Measurements from ENCODE around the gene NANOS1.

The NANOS1 gene, protein sequence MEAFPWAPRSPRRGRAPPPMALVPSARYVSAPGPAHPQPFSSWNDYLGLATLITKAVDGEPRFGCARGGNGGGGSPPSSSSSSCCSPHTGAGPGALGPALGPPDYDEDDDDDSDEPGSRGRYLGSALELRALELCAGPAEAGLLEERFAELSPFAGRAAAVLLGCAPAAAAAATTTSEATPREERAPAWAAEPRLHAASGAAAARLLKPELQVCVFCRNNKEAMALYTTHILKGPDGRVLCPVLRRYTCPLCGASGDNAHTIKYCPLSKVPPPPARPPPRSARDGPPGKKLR

DNA sequence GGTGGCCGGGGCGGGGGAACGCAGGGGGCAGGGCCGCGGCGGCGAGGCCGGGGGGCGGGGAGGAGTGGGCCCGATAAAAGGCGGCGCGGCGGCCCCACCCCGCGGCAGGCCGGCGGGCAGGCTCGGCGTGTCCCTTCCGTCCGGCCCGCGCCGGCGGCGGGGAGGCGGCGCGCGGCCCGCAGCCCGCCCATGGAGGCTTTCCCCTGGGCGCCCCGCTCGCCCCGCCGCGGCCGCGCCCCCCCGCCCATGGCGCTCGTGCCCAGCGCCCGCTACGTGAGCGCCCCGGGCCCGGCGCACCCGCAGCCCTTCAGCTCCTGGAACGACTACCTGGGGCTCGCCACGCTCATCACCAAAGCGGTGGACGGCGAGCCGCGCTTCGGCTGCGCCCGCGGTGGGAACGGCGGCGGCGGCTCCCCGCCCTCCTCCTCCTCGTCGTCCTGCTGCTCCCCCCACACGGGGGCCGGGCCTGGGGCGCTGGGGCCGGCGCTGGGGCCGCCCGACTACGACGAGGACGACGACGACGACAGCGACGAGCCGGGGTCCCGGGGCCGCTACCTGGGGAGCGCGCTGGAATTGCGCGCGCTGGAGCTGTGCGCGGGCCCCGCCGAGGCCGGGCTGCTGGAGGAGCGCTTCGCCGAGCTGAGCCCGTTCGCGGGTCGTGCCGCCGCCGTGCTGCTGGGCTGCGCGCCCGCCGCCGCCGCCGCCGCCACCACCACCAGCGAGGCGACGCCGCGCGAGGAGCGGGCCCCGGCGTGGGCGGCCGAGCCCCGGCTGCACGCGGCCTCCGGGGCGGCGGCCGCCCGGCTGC, at the start of gene NANOS1:
Gene NANOS1 (plus strand): TSS at position 102 of the 808 bp plus-strand sequence. CDS start 88 bp downstream, at position 190.
- peak; percentile 93 for DNase-seq

DNA sequence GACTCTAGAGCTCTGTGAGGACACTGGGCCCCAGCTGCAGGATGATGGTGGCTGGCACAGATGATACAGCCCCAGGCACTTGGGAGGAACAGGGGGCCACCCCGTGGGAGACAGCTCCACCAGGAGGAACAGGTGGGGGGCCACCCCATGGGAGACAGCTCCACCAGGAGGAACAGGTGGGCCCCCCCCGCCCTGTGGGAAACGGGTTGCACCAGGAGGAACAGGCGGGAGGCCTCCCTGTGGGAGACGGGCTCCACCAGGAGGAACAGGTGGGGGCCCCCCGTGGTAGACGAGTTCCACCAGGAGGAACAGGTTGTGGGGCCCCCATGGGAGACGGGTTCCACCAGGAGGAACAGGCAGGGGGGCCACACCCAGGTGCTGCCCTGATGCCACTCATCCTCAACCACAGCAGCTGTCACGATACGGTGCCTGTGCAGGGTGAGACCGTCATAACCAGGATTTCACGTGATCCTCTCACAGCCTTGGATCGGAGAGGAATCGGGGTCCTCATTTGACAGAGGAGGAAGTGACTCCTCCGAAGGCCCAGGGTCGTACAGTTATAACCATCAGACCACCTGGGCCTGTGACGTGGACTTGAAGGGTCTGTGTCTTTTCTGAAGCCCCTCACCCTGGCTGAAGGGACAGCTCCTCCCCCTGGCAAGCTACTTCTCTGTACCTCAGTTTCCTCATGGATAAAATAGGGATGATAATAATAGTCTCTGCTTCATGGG, 49.2 kb upstream of the NANOS1 start:
- DNase-seq = no peak

DNA sequence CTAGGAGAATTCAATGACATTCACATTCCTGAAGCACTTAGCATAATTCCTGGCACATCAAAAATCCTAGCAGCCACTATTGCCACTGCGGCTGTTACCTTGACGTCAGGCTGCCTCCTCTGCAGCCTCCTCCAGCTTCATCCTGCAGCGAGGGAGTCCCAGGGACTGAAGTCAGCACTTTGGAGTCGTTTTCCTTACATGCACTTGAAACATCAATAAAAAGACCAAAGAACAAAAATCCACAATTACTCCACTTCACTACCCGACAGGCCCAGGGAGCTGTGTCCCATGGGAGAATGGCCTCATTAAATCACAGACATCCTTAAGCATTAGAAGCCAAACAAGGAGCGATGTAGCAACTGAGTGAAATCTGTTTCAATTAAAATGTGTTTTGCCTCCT, 48.6 kb upstream of the NANOS1 start:
- DNase-seq = no peak

DNA sequence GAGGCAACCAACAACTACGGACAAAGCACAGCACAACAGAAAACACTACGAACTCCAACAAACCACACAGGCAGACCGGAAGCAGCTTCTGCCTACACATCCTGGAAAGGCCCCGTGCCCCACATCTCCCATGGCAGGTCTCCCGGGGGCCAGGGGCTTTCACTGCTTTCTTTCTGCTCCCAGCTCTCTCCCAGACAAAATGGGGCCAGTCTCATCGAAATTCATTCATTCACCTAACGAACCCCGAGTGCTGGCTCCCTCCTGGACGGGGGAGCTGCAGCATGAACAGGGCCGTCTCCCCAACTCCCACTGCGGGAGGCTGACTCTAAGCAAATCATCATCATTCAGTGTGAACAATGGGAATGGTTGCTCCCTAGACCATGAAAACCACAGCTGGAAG, 47.6 kb upstream of the NANOS1 start:
- no peak for DNase-seq

DNA sequence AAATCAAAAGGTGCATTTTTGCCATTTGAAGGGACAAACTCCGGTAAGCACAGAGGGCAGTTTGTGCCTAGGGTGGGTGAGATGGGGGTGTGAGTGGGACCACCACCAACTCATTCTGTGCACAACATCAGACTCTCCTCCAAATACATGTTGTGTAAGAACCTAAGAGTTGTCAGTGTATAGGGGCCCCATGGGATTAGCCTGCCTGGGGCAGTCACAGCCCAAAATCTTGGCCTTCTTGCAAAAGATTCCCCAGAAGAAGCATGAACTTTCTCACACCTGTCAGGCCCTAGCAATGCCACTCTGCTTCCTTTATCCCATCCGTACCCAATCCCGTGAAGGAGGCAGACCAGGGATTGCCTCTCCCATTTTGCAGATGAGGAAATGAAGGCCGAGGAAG, 47.1 kb upstream of the NANOS1 start:
- no peak for DNase-seq

DNA sequence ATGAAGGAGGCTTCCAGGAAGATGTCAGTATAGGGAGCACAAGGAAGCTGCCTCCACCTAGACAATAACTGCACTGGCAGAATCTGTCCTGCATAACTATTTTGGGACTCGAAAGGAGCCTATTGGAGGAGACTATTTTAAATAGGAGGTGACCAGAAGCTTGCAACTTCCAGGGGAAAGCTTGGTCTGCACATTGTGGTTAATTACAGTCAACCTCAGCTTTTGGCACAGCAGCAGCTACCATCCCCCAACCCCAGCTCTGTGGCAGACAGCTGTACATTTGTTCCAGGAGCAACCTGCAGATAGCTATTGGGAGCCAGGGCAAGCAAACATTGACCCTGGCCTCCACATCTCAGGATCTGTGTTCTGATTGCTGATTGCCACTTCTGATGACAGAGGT, 46.3 kb upstream of the NANOS1 start:
- peak; percentile 80 for DNase-seq

DNA sequence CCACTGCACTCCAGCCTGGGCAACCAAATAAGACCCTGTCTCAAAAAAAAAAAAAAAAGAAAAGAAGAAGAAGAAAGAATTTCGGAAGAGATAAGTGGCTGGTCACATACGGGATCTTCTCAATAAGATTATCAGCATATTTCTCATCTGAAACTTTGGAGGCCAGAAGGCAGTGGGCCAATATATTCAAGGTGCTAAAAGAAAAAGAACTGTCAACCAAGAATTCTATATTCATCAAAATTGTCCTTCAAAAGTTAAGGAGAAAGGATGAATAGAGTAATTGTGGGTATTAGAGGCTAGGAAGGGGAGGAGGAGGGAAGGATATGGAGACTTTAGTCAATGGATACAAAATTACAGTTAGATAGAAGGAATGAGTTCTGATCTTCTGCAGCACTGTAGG, 43.9 kb upstream of the NANOS1 start:
- no peak for DNase-seq

DNA sequence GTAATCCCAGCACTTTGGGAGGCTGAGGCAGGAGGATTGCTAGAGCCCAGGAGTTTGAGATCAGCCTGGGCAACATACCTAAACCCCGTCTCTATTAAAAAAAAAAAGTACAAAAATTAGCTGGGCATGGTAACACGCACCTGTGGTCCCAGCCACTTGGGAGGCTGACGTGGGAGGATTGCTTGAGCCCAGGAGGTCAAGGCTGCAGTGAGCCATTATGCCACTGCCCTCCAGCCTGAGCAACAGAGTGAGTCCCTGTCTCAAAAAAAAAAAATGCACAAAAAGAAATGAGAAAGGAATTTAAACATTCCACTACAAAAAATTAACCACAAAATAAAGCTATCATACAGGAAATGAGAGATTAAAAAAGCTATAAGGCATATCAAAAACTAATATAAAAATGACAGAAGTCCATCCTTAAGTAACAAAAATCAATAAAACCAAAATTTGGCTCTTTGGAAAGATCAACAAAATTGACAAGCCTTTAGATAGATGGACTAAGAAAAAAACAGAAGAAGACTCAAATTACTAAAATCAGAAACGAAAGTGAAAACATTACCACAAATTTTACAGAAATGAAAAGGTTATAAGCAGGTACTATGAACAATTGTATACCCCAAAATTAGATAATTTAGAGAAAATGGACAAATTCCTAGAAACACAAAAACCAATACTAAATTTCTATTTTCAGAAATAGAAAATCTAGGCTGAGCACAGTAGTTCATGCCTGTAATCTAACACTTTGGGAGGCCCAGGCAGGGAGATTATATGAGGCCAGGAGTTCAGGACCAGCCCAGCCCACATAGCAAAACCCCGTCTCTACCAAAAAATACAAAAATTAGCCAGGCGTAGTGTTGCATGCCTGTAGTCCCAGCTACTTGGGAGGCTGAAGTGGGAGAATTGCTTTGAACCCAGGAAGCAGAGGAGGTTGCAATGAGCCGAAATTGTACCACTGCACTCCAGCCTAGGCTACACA, 42.4 kb upstream of the NANOS1 start:
- DNase-seq = no peak

DNA sequence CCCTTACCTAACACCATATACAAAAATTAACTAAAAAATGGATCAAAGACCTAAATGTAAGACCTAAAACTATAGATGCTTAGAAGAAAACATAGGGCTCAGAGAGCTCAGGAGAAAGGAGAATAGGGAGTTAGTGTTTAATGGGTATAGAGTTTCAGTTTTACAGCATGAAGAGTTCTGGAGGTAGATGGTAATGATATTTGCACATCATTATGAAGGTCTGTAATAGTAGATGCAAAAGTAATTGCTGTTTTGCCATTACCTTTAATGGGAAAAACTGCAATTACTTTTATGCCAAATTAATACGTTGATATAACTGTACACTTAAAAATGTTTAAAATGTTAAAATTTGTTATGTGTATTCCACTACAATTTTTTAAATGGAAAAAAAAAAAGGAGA, 39.2 kb upstream of the NANOS1 start:
- no peak for DNase-seq

DNA sequence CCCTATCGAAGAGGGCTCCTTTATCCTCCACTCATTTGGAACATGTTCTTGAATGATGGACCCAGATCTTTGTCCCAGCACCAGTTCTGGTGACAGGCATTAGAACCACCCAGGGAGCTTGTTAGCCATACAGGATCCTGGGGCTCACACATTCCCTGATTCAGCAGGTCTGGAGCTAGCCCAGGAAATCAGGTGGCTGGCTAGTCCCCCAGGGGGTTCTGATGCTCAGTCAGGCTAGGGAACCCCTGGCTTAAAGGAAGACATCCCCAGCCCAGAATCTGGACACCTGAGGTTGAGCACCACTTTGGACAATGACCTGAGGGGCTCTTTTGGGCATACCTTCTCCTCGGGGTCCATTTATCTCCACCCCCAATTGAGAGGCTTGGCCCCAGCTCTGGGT, 37.0 kb upstream of the NANOS1 start:
- no peak for DNase-seq

DNA sequence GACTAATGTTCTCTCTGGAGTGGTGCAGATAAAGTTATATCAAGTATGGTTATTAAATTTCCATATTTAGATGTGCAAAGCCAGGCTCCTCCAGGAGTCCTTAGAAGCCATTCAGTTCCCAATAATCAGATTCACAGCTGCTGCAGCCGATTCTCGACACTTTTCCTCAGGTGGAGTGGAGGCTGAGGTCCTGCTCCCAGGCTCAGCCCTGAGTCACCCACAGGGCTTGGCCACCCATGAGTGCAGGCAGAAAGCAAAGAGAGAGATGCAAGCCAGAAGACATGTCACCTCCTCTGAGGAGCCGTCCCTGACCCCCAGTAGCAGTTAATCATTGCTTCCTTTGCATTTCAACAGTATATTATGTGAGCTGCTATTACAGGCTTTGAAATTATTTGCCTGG, 36.3 kb upstream of the NANOS1 start:
- no peak for DNase-seq

DNA sequence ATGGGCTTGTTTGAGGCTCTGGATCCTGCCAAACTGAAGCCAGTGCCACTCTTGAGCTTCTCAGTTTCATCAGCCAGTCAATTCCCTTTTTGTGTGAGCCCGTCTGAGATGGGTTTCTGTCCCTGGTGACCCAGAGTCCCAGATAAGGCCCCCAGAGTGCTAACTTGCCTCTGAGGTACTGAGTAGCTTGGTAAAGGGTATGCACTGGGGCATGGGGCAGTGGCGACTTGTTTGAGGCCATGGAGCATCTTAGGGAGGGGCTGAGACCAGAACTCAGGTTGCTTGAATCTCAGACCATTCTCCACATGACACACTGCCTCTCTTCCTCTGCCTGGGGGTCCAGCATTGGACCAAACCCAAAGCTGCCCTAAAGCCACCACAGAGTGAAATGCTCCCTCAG, 35.2 kb upstream of the NANOS1 start:
- no peak for DNase-seq

DNA sequence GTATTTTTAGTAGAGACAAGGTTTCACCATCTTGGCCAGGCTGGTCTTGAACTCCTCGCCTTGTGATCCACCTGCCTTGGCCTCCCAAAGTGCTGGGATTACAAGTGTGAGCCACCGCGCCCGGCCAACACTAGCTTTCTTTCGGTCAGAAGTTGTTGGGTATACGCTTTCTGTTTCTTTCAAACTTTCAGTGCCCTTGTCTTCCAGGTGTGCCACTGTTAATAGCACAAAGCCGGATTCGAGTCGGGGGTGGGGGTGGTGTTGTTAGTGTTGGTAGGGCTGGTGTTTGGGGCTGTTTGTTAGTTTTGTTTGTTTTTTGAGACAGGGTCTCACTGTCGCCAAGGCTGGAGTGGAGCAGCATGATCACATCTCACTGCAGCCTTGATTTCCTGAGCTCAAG, 33.8 kb upstream of the NANOS1 start:
- DNase-seq = no peak

DNA sequence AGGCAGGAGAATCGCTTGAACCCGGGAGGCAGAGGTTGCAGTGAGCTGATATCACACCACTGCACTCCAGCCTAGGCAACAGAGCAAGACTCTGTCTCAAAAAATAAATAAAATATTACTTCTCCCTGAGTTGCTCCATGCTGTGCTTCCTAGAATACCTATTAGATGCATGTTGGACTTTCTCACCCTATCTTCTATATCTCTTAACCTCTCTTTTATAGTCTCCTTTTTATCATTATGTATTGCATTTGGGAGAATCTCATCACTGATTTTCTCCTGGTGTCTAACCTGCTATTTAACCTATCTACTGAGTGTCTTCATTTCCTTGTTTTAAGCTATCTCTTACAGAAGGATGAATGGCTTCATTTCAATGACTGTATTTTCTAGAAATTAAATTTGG, 32.1 kb upstream of the NANOS1 start:
- no peak for DNase-seq

DNA sequence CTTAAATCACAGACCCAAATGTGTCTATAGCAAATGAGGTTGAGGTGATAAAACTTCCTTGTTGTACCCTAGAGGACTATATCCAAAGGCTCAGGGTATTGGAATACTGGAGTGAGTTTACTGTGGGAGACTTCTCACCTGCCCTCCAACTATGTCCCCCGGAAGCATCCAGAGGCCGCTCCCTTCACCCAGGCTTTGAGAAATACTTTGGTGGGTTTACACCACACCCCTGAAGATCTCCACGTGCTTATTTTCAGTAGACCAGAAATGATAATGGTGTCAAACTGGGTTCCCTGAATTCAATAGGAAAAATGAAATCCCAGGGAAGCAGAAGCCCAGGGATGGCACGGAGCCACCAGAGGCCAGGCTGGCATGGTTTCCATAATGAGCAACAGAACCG, 31.3 kb upstream of the NANOS1 start:
- DNase-seq = no peak

DNA sequence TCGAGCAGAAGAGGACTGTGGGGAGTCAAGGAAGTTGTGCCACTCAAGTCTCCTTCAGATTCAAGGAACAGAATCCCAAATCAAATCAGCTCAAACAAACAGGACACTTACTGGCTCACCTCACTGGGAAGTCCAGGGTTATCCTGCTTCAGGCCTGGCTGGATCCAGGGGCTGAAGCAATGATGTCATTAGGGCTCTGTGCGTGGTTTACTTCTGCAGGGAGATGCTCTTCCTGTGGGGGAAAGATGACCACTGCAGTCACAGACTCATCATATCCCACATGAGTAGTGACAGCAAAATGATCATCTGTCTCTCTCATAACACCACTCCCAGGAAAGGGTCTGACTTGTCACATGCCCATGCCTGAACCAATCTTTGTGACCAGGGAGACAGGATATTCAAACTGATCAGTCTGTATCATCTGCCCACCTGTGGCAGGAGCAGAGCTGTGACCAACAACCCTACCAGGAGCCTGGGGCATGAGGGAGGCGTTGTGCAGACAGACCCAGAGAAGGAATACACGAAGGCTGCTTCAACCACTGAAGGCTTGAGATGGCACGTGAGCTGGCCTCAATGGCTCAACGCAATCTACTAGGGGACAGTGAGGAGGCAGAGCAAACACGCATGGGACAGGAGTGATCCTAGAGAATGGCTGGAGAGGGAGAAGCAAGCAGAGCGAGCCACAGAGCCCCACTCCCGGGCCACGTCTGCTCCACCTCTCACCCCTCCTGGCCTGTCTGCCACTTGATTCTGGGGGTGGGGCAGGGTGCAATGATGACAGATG, 27.6 kb upstream of the NANOS1 start:
- DNase-seq = no peak

DNA sequence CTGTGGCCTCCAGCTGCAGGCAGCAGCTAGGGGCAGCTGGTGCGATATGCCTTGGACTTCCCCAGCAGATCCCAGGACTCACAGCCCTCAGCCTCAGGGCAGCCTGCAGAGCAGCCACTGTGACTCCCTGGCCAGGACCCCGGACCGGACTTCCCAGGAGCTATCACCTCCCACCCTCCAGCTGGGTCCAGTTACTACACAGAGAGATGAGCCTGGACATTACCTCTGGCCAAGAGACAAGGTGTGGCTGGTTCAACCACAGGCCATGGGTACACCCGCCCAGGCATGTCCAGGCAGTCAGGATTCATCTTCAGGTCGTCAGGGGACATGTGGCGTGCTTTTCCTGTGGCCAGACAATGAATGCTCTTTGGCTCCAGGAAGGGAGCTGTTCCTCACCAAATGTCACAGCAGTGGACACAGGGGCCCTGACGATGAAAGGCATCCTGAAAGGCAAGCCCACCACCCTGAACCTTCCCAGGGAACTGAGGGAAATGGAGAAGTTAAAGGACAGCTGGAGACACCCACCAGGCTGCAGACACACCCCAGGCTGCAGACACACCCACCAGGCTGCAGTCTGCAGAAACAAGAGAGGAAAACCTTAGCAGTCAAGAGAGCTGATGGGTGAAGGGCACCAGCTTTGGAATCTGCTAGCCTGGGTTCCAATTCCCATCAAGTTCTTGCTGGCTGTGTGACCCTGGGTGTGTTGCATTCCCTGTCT, 25.8 kb upstream of the NANOS1 start:
- no peak for DNase-seq

DNA sequence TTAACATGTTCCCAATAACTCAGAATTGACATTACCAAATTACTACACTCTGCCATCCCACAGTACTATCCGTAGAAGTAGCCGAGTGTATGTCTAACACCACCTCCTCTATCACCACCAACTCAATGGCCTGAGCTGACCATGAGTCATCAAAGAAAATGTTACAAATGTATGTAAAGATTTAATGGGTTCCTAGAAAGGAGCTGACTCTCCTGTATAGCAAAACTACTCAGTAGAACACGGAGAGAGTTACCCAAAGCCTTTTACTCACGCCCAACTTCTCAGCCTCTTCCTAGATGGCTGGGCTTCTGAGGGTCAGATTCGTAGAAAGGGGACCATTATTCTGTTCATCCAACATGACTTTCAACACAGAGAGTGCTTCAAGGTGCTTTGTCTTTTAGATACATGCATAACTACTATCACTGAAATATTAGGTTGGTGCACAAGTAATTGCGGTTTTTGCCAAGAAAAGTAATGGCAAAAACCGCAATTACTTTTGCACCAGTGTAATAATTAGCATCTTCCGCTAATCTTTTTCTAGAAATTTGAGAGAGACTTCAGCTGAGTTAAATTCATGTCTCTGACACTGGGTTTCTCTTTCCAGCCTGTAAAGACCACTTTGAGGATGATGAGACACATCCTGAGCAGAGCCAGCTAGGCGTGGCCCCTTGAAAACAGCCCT, 24.0 kb upstream of the NANOS1 start:
- no peak for DNase-seq

DNA sequence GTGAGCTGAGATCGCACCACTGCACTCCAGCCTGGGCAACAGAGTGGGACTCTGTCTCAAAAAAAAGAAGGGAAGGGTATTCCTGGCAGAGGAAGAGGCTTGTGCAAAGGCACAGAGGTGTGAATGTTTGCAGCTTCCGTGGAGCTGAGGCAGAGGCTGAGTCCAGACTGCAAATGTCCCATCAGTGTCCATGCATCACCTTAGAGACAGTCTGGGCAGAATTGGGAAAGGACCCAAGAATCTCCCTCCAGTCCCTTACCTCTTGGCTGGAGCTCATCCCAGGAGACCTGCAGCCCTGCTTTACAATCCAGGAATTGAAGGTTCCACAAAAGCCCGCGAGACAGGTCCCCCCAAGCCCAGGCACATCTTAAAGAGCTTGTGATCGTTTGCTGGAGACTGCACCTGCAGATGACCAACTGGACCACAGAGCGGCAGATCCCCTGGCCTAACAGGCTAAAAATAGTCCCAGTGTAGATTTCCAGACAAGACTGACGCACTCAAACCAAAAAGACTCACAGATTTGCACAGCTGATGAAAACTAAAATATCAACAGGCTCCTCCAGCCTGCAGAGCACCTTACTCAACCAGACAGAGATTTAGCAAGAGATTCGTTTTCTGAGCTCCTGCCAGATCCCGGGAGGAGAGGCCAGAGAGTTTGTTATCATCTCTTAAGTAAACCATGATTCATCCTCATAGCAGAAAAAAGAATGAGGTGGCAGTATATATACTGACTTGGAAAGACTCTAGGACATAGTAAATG, 22.9 kb upstream of the NANOS1 start:
- DNase-seq = no peak

DNA sequence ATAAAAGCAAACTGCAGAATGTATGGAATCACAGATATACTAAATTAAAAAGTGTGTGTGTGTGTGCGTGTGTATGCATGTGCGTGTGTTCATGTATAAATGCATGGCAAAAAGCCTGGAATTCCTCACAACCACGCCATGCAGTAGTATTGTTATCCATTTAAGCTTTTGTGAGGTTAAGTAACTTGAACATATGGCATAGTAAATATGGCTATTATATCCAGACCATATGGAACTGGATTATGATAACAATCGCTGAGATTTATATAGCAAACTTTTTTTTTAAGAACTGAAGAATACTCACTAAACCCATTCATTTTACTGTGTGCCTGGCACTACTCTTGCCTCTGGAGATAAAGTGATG, 22.3 kb upstream of the NANOS1 start:
- peak; percentile 31 for DNase-seq
